PC-3 (cell line): ENCODE results near the gene PTPN12. TPM values are rescaled to one million over a fixed set of nuclear protein-coding genes. Genes with fewer than 3 reads are reported as not detected.
"Not testable (repeated sequence)": the region's sequence is repeated elsewhere in the genome, so short reads cannot be mapped to it uniquely, and the experiment has no call there.

Experiments
- ATAC-seq: fragments of 200-7000 bp; cut with Tn5 transposase; 2 replicates; pipeline ENCODE4 v1.9.1; 2020; ENCODE audit warnings: mild to moderate bottlenecking, moderate library complexity
- BruUV-seq: library from RNA; stranded (reverse); fragments of 400-500 nt; replicated peaks from 2 replicates; lab custom pipeline; 2021; lab: Mats Ljungman, UMichigan
- CTCF ChIA-PET: fragments of 300-600 bp; sonication (Branson Sonifier 250); formaldehyde crosslinking; loops from one replicate; lab custom pipeline; 2022; ENCODE audit warnings: antibody characterized with exemption; lab: Charles Lee
- POLR2A ChIA-PET: fragments of 300-600 bp; sonication (Branson Sonifier 250); formaldehyde crosslinking; loops from one replicate; lab custom pipeline; 2022; ENCODE audit warnings: antibody characterized with exemption; ENCODE audit not compliant: unreplicated experiment; lab: Charles Lee
- DNase-seq: peaks from one replicate; pipeline ENCODE4 v3.0.0-alpha.2; 2015
- H2AFZ ChIP-seq: fragments of 300-600 bp; sonication (generic); 2 replicates; pipeline ENCODE4 v1.6.0; 2016; ENCODE audit warnings: antibody characterized with exemption, low read length
- H3F3A ChIP-seq: fragments of 300-600 bp; sonication (generic); one replicate; pipeline ENCODE4 v1.6.0; 2017; ENCODE audit warnings: antibody characterized with exemption, low read length, control low read depth, mild to moderate bottlenecking; ENCODE audit not compliant: unreplicated experiment
- H3K27ac ChIP-seq: fragments of 300-600 bp; sonication (generic); 2 replicates; pipeline ENCODE4 v1.5.1; 2016; ENCODE audit warnings: mild to moderate bottlenecking, low read length
- H3K27me3 ChIP-seq: fragments of 300-600 bp; sonication (generic); 2 replicates; pipeline ENCODE4 v1.6.1; 2016; ENCODE audit warnings: low read length, mixed read lengths
- H3K36me3 ChIP-seq: fragments of 300-600 bp; sonication (generic); 2 replicates; pipeline ENCODE4 v1.6.1; 2016; ENCODE audit warnings: low read depth, mixed run types, low read length, mixed read lengths
- H3K4me1 ChIP-seq: fragments of 300-600 bp; sonication (generic); 2 replicates; pipeline ENCODE4 v1.5.1; 2016; ENCODE audit warnings: low read length; ENCODE audit not compliant: insufficient read depth
- H3K4me2 ChIP-seq: fragments of 300-600 bp; sonication (generic); 2 replicates; pipeline ENCODE4 v1.6.0; 2016; ENCODE audit warnings: low read length
- H3K4me3 ChIP-seq: fragments of 300-600 bp; sonication (generic); 2 replicates; pipeline ENCODE4 v1.5.1; 2016; ENCODE audit warnings: mild to moderate bottlenecking, low read length, mixed read lengths
- H3K79me2 ChIP-seq: fragments of 300-600 bp; sonication (generic); 2 replicates; pipeline ENCODE4 v1.6.1; 2017; ENCODE audit warnings: low read length, mixed read lengths
- H3K9ac ChIP-seq: fragments of 300-600 bp; sonication (generic); 2 replicates; pipeline ENCODE4 v1.6.0; 2016; ENCODE audit warnings: mild to moderate bottlenecking, low read length
- H3K9me2 ChIP-seq: fragments of 300-600 bp; sonication (generic); replicated peaks from 2 replicates; pipeline ENCODE4 v1.6.1; 2016; ENCODE audit warnings: mixed run types, low read length, mixed read lengths
- H3K9me3 ChIP-seq: fragments of 300-600 bp; sonication (generic); 2 replicates; pipeline ENCODE4 v1.6.1; 2016; ENCODE audit warnings: low read length, mixed read lengths
- H4K20me1 ChIP-seq: fragments of 300-600 bp; sonication (generic); 2 replicates; pipeline ENCODE4 v1.6.1; 2016; ENCODE audit warnings: low read length, mixed read lengths
- CTCF ChIP-seq: fragments of 300-600 bp; sonication (generic); conservative IDR thresholded peaks from 2 replicates; pipeline ENCODE4 v1.5.1; 2017; ENCODE audit warnings: antibody characterized with exemption, low read depth, mild to moderate bottlenecking, low read length
- EZH2 ChIP-seq: fragments of 300-600 bp; sonication (generic); IDR thresholded peaks from one replicate; pipeline ENCODE4 v1.6.1; 2017; ENCODE audit warnings: antibody characterized with exemption, mild to moderate bottlenecking, low read length; ENCODE audit not compliant: unreplicated experiment
- EZH2phosphoT487 ChIP-seq: fragments of 300-600 bp; sonication (generic); IDR thresholded peaks from 2 replicates; pipeline ENCODE4 v1.6.1; 2018; ENCODE audit warnings: mild to moderate bottlenecking, antibody characterized with exemption, low read length, borderline replicate concordance
- intact Hi-C: fragments of 100-400 bp; cut with micrococcal nuclease; formaldehyde crosslinking; loops from 2 replicates; pipeline ENCODE4 v1.9.0; 2023
- total RNA-seq: library from RNA; depleted of rRNA; stranded (reverse); fragments of >200 nt; gene quantifications from 2 replicates; pipeline ENCODE4 v1.2.3, GENCODE V29; 2014

Gene PTPN12
- total RNA-seq, 1 experiment from 2014 or later: 26.2 TPM

GRCh38 chr7:77516085-77516484 is 21.0 kb upstream of the PTPN12 start:
- no peaks in the 10 kb centered on the region for H3K27me3 ChIP-seq
- DNase-seq (no peak), ATAC-seq (no peak)
- intact Hi-C loops: no loop called here
- H3K4me1 ChIP-seq: no peaks in the 10 kb centered on the region
- no peaks in the 10 kb centered on the region for H3K36me3 ChIP-seq
- no peaks in the 10 kb centered on the region for H4K20me1 ChIP-seq
- BruUV-seq: no TSS peak
- ChIA-PET POLR2A (no interaction called here), CTCF (no interaction called here)
- no peak overlapping the region for H3K27ac ChIP-seq
- H3K4me2 ChIP-seq: no peak overlapping the region
- H3K9me2 ChIP-seq: no peaks in the 10 kb centered on the region
- H3K79me2 ChIP-seq: no peaks in the 10 kb centered on the region
- H3K9me3 ChIP-seq: no peaks in the 10 kb centered on the region
- H3K9ac ChIP-seq: no peak overlapping the region
- no peak for TF ChIP-seq EZH2phosphoT487
- TF ChIP-seq CTCF: no peak
- TF ChIP-seq EZH2: no peak
- no peaks in the 10 kb centered on the region for H3F3A ChIP-seq
- no peak overlapping the region for H2AFZ ChIP-seq
- no peak overlapping the region for H3K4me3 ChIP-seq

- H3K4me2 ChIP-seq: no peak overlapping the region
- H3K4me3 ChIP-seq: no peak overlapping the region
- ChIA-PET CTCF (no interaction called here), POLR2A (no interaction called here)
- no peak for DNase-seq
- no peaks in the 10 kb centered on the region for H3F3A ChIP-seq
- H3K27ac ChIP-seq: no peak overlapping the region
- no peaks in the 10 kb centered on the region for H4K20me1 ChIP-seq
- no peak overlapping the region for H3K9ac ChIP-seq
- no peaks in the 10 kb centered on the region for H3K27me3 ChIP-seq
- H2AFZ ChIP-seq: no peak overlapping the region
- no peak for TF ChIP-seq CTCF
- TF ChIP-seq EZH2phosphoT487: no peak
- no peak for TF ChIP-seq EZH2
- no peak for ATAC-seq
- no peaks in the 10 kb centered on the region for H3K9me2 ChIP-seq
- intact Hi-C loops: no loop called here
- H3K9me3 ChIP-seq: no peaks in the 10 kb centered on the region
- H3K36me3 ChIP-seq: no peaks in the 10 kb centered on the region
- H3K4me1 ChIP-seq: peaks cover 7% of the 10 kb centered on the region
- no peaks in the 10 kb centered on the region for H3K79me2 ChIP-seq
- BruUV-seq: no TSS peak
Measured at GRCh38 chr7:77520261-77520660, 16.8 kb upstream of the PTPN12 start.

- H3F3A ChIP-seq, CTCF ChIA-PET, H3K36me3 ChIP-seq, DNase-seq, BruUV-seq, H3K27me3 ChIP-seq, intact Hi-C loops, H3K4me2 ChIP-seq, ATAC-seq, H3K9ac ChIP-seq, H3K27ac ChIP-seq, H3K79me2 ChIP-seq, H3K9me2 ChIP-seq, H3K9me3 ChIP-seq, H2AFZ ChIP-seq, H3K4me3 ChIP-seq, POLR2A ChIA-PET, H4K20me1 ChIP-seq: not testable (repeated sequence)
- peaks cover 13% of the 10 kb centered on the region for H3K4me1 ChIP-seq
Measured at GRCh38 chr7:77521537-77521936, 15.6 kb upstream of the PTPN12 start.
